Liver (tissue), 9 donors: Measurements from ENCODE around the gene SIGLEC14. TPM values are rescaled to one million over a fixed set of nuclear protein-coding genes. Genes with fewer than 3 reads are reported as not detected.

Source experiments
- DNase-seq: peaks from one replicate; pipeline ENCODE4 v3.0.0-alpha.2; 2017; ENCODE audit warnings: low spot score
- H3K27ac ChIP-seq, 2 donors: one replicate each; pipeline ENCODE4 v1.7.0; 2013; ENCODE audit warnings: inconsistent platforms in 2 of 2, low read length in 2 of 2, control low read depth in 1 of 2, low read depth in 1 of 2, mild to moderate bottlenecking in 1 of 2
- H3K27me3 ChIP-seq, 4 donors: one replicate each; pipeline versions ENCODE4 v1.6.1 to v1.7.0; 2013; ENCODE audit warnings: low read length in 3 of 4, inconsistent platforms in 1 of 4, mild to moderate bottlenecking in 1 of 4, moderate library complexity in 1 of 4; ENCODE audit not compliant: control insufficient read depth in 4 of 4, insufficient read depth in 4 of 4
- H3K36me3 ChIP-seq, 4 donors: one replicate each; pipeline versions ENCODE4 v1.6.1 to v1.7.0; 2013; ENCODE audit warnings: low read length in 3 of 4, mild to moderate bottlenecking in 3 of 4, low read depth in 1 of 4, moderate library complexity in 1 of 4; ENCODE audit not compliant: control insufficient read depth in 4 of 4, insufficient read depth in 3 of 4
- H3K4me1 ChIP-seq, 4 donors: one replicate each; pipeline versions ENCODE4 v1.6.1 to v1.7.0; 2013; ENCODE audit warnings: low read length in 3 of 4, mild to moderate bottlenecking in 3 of 4, moderate library complexity in 1 of 4; ENCODE audit not compliant: control insufficient read depth in 4 of 4, insufficient read depth in 4 of 4
- H3K4me3 ChIP-seq, 3 donors: one replicate each; pipeline versions ENCODE4 v1.6.1 to v1.7.0; 2013; ENCODE audit warnings: low read length in 3 of 3, control low read depth in 1 of 3, low read depth in 1 of 3, mild to moderate bottlenecking in 1 of 3
- H3K9ac ChIP-seq, 2 donors: one replicate each; pipeline ENCODE4 v1.7.0; 2013; ENCODE audit warnings: low read length in 2 of 2, mild to moderate bottlenecking in 2 of 2, moderate library complexity in 2 of 2, control low read depth in 1 of 2, low read depth in 1 of 2
- H3K9me3 ChIP-seq, 4 donors: one replicate each; pipeline versions ENCODE4 v1.6.1 to v1.7.0; 2013; ENCODE audit warnings: low read length in 3 of 4; ENCODE audit not compliant: control insufficient read depth in 4 of 4
- ATF3 ChIP-seq: IDR thresholded peaks from 2 replicates; pipeline ENCODE4 v1.6.1; 2016; ENCODE audit warnings: antibody characterized with exemption
- CTCF ChIP-seq: fragments of 150-350 bp; IDR thresholded peaks from 2 replicates; pipeline ENCODE4 v1.5.1; 2017; ENCODE audit warnings: improper control_type of control experiment, low read depth, low read length; ENCODE audit not compliant: missing input control
- FOXA1 ChIP-seq: IDR thresholded peaks from 2 replicates; pipeline ENCODE4 v1.6.1; 2016; ENCODE audit warnings: antibody characterized with exemption
- GABPA ChIP-seq, 2 donors: IDR thresholded peaks in 1 of 2; conservative IDR thresholded peaks in 1 of 2; 2 replicates each; pipeline ENCODE4 v1.6.1; 2016; ENCODE audit warnings: antibody characterized with exemption in 2 of 2, mild to moderate bottlenecking in 1 of 2, moderate library complexity in 1 of 2
- HNF4G ChIP-seq: IDR thresholded peaks from 2 replicates; pipeline ENCODE4 v1.6.1; 2016; ENCODE audit warnings: antibody characterized with exemption
- JUND ChIP-seq, 2 donors: IDR thresholded peaks; 2 replicates each; pipeline ENCODE4 v1.6.1; 2016; ENCODE audit warnings: antibody characterized with exemption in 2 of 2
- MAX ChIP-seq: IDR thresholded peaks from 2 replicates; pipeline ENCODE4 v1.6.1; 2016; ENCODE audit warnings: antibody characterized with exemption
- REST ChIP-seq: IDR thresholded peaks from 2 replicates; pipeline ENCODE4 v1.6.1; 2016; ENCODE audit warnings: antibody characterized with exemption, mild to moderate bottlenecking
- RXRA ChIP-seq, 2 donors: IDR thresholded peaks; 2 replicates each; pipeline ENCODE4 v1.6.1; 2017 to 2018; ENCODE audit warnings: antibody characterized with exemption in 2 of 2, mild to moderate bottlenecking in 1 of 2
- SP1 ChIP-seq: IDR thresholded peaks from 2 replicates; pipeline ENCODE4 v1.6.1; 2018; ENCODE audit warnings: antibody characterized with exemption, mild to moderate bottlenecking
- TAF1 ChIP-seq: conservative IDR thresholded peaks from 2 replicates; pipeline ENCODE4 v1.6.1; 2016; ENCODE audit warnings: antibody characterized with exemption, mild to moderate bottlenecking
- YY1 ChIP-seq: IDR thresholded peaks from 2 replicates; pipeline ENCODE4 v1.6.1; 2016; ENCODE audit warnings: antibody characterized with exemption, mild to moderate bottlenecking
- WGBS: extraction: QIAGEN DNeasy Blood & Tissue Kit; methylation state at CpG from one replicate; pipeline ENCODE4 v1.1.7; 2013; 5-methylcytosine and 5-hydroxymethylcytosine counted together
- polyA plus RNA-seq, 2 donors: library from polyadenylated mRNA; stranded (reverse) in 1 of 2; unstranded in 1 of 2; fragments of 200-250 nt in 1 of 2; fragments of >200 nt in 1 of 2; fragmentation: Nextera tagmentation in 1 of 2; extraction: Ambion mirVana in 1 of 2; gene quantifications; one replicate each; pipeline versions ENCODE4 v1.2.1 to v1.2.3, GENCODE V29; 2013 to 2015
- total RNA-seq, 2 donors: library from RNA; depleted of rRNA; stranded (reverse); fragments of >200 nt; gene quantifications; one replicate each; pipeline ENCODE4 v1.2.3, GENCODE V29; 2014
- donor health status: healthy.
- donor health status: healthy.
- donor health status: healthy.
- donor health status: healthy.
- donor health status: healthy.

The SIGLEC14 gene
- total and polyA plus RNA-seq, 4 donors, result 1.7 to 6.9 (median 3.2) TPM; not detected in 1

GRCh38 chr19:51664997-51665396 lies 18.4 kb upstream of the SIGLEC14 start:
- Histone ChIP-seq H3K9ac (no peak overlapping the region), H3K4me1 (no peaks in the 10 kb centered on the region), H3K9me3 (peaks cover 0 to 2% (median 0%) of the 10 kb centered on the region in 4 donors), H3K27ac (no peak overlapping the region), H3K4me3 (no peak overlapping the region), H3K27me3 (peaks cover 0 to 2% (median 0%) of the 10 kb centered on the region in 4 donors), H3K36me3 (no peaks in the 10 kb centered on the region)
- 69% methylated on average over 3 of the region's 3 CpGs for WGBS
- TF ChIP-seq GABPA (IDR thresholded peaks at IDR 0.05 in 1 of 2, conservative IDR thresholded peaks at IDR 0.05 in 1 of 2), result no peak
- no peak for TF ChIP-seq ATF3
- no peak for DNase-seq

- DNase-seq, result no peak
- peaks cover 0 to 2% (median 0%) of the 10 kb centered on the region in 4 donors for H3K27me3 ChIP-seq
- no peak overlapping the region for H3K4me3 ChIP-seq
- 14% methylated on average over 1 of the region's 1 CpG for WGBS
- peaks cover 0 to 2% (median 0%) of the 10 kb centered on the region in 4 donors for H3K9me3 ChIP-seq
- no peak for TF ChIP-seq JUND (IDR thresholded peaks at IDR 0.05)
- no peak for TF ChIP-seq MAX
- no peak for TF ChIP-seq FOXA1
- no peak for TF ChIP-seq HNF4G
- TF ChIP-seq SP1, result no peak
- TF ChIP-seq YY1, result no peak
- no peak for TF ChIP-seq ATF3
- H3K27ac ChIP-seq, result no peak overlapping the region
- no peaks in the 10 kb centered on the region for H3K4me1 ChIP-seq
- H3K36me3 ChIP-seq, result no peaks in the 10 kb centered on the region
- no peak overlapping the region for H3K9ac ChIP-seq
These were observed 17.5 kb upstream of the SIGLEC14 start for GRCh38 chr19:51664131-51664530.

- Histone ChIP-seq H3K4me3 (no peak overlapping the region), H3K9ac (no peak overlapping the region), H3K27me3 (peaks cover 0 to 2% (median 0%) of the 10 kb centered on the region in 4 donors), H3K36me3 (no peaks in the 10 kb centered on the region), H3K4me1 (no peaks in the 10 kb centered on the region), H3K9me3 (peaks cover 0 to 2% (median 0%) of the 10 kb centered on the region in 4 donors), H3K27ac (no peak overlapping the region)
- no peak for TF ChIP-seq TAF1
- no peak for TF ChIP-seq RXRA (IDR thresholded peaks at IDR 0.05)
- no peak for TF ChIP-seq CTCF
- no peak for TF ChIP-seq REST
- TF ChIP-seq GABPA (IDR thresholded peaks at IDR 0.05 in 1 of 2, conservative IDR thresholded peaks at IDR 0.05 in 1 of 2), result no peak
- 47% methylated on average over 3 of the region's 3 CpGs for WGBS
- no peak for DNase-seq
These were observed 17.0 kb upstream of the SIGLEC14 start for GRCh38 chr19:51663650-51664049.
